ENCODE data around the gene TCF19.

The TCF19 gene
- 6.0 to 22.9 reads per million in 2 donors for total RNA-seq

DNA sequence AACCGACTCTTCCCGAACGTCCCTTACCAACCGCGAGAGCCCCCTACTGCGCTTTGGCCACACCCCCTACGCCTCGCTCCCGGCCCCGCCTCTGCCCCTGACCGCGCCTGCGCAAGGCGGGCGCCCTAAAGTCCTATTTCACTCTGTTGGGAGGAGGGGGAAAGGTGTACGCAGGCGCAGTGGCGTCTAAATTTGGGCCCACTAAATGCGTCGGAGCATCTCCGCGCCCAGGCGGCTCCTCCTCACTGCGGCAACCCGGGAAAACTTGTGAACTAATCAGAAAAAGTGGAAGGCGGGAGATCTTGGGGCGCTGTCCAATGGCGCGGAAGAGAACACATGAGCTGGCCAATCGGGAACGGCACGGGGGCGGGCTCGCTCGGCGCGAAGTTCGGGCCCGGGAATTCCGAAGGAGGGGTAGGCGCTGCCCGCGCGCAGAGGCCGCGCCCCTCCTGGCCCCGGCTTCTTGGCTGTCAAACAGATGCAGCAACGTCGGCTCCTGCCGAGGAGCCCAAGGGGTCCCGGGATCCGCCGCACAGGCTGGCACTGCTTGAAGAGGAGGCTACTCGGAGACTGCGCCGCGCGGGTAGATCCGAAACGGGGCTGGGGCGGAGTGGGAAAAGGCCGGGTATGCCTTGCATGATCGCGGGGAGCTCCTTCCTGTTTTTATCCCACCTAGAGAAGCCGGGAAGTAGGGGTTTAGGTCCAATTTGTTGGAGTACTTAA lies at the start of gene TCF19:
TCF19 (plus strand) TSS at position 450 of the 723 bp plus-strand sequence. CDS start 881 bp downstream, outside the sequence.
- DNase-seq, result peak; percentile 98

- DNase-seq, result no peak
These were observed 47.4 kb upstream of the TCF19 start for GRCh38 chr6:31110825-31111582.

DNA sequence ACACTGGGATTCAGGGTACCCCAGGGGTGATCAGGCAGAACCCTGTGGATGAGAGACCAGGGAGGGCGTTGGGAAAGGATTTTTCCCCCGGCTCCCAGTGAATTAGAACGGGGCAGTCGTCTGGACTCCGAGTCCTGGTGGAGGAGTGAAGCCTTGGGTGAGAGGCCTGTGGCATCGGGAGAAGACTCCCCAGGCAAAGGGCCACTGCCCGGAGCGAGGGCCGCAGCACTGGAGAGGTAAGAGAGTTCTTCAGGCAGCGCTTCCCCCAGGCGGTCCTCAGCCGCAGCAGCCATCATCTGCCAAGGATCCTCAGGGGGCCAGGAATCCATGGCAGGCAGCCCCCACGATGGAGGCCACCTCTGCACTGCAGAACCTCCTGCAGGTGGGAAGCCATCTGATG lies 46.7 kb upstream of the TCF19 start:
- no peak for DNase-seq

DNA sequence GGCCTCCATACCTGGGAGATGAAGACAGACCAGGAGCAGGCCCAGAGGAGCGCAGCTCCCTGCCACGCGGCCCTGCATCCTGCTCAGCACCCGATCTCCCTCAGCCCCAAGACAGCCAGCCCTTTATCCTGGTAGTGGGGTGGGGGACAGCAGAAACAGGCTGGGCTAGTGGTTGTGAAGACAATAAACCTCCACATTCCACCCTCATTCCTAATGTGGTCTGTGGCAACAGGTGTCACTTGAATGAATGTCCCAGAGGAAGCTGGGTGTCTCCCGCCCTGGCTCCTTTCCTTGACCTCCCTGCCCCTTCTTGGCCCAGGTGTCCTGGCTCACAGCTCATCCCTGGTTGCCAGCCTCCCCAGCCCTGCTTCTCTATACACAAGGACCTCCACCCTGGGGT lies 45.9 kb upstream of the TCF19 start, which contains the start of gene C6orf15:
C6orf15 (minus strand) TSS at position 98 of the 400 bp plus-strand sequence; CDS start at position 78, 20 bp downstream.
- no peak for DNase-seq

- DNase-seq, result no peak
These were observed 44.4 kb upstream of the TCF19 start for GRCh38 chr6:31113861-31114540.

DNA sequence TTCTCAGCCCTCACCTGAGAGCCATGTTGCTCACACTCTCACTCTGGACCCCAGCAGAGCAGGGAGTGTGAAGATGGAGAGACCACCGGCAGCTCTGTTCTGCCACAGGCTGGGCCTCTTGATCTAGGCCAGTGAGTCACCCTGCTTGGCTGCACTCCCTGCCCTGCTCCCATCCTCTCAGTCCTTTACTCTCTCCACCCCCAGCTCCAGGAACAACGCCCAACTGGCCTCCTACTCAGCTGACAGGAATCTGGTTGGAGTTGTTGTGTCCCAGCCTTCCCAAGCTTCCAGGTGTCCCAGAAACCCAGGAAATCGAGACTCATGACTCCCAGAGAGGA lies 43.9 kb upstream of the TCF19 start, which contains the start of gene PSORS1C1:
PSORS1C1 (plus strand) TSS at position 260 of the 338 bp plus-strand sequence. CDS start 14,833 bp downstream, outside the sequence.
- DNase-seq, result no peak

- DNase-seq, result no peak
These were observed 43.2 kb upstream of the TCF19 start for GRCh38 chr6:31114970-31115849.

DNA sequence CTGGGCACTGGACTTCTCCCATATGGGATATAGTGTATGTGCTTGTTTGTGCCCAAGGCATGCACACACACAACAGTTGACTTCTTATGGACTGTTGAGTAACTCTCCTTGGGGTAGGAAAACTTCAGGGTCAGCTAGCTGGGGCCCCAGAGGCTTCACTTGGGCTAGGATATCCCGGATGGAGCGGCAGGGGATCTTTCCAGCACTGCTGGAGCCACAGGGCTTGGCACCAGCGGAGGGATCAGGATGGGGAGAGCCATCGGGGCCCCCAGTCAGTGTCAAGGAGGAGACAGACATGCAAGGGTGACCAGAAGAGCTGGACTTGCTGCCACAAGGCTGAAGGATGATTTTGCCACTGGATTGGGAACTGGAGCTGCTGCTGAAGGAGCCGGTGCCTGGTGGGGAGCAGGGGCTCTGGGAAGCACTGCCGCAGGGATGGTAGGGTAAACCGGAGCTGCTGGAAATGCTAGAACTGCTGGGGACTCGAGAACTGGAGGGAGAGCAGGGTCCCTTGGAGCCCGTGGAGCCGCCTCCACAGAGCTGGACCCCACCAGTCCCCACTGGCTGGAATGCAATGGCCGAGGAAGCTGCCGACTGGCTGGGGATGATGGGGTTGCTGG lies 42.3 kb upstream of the TCF19 start:
- no peak for DNase-seq

DNA sequence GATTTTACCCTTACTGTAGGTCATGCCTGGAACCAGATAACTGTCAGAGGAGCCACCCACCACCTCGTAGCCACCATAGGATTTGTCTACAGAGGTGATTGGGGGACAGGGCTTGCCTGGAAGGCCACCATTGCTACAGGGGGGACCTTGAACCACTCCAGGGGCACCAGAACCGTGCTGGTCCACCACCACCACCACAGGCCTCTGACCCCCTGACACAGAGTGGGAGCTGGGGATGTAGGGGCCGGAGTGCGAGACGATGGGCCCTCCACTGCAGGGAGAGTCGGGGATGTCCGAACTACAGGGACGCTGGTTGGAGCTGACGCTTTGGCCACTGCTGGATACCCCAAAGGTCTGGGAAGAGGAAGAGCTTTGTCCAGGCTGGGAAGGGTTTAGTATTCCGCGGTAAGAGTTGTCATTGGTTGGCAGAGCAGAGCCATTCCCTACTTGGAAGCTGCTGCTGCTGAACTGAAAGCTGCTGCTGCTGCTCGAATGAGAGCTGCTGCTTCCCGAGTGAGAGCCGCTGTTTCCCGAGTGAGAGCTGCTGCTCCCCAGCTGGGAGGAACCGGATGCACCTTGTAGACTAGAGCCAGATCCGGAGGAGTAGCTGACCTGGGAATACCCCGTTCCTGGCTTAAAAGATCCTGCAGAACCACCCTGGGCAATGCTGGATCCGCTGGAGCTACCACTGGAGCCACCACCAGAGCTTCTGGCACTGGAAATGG lies 41.6 kb upstream of the TCF19 start:
- no peak for DNase-seq

DNA sequence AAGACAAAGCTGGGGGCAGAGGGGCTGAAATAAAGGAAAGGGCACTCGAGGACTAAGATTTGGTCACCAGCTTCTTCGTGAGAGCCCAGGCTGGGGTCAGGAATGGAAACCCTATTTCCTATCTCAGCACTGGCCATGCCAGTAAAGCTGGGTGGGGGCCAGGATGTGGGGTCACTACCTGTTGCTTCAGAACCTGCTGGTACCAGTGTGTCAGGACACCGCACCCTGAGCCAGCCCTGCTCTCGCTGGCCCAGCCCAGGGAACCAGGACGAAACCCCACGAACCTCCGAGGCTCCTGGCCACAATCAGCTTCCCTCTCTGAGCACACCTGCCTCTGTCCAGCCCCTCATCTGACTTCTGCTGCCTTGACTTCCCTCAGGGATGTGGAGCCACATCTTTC lies 40.2 kb upstream of the TCF19 start:
- no peak for DNase-seq

GRCh38 chr6:31120151-31120915 lies 38.1 kb upstream of the TCF19 start, which contains the start of gene CDSN:
TSS of gene CDSN (minus strand) at chr6:31120446. CDS start at chr6:31120419, 27 bp downstream.
- DNase-seq, result no peak

DNA sequence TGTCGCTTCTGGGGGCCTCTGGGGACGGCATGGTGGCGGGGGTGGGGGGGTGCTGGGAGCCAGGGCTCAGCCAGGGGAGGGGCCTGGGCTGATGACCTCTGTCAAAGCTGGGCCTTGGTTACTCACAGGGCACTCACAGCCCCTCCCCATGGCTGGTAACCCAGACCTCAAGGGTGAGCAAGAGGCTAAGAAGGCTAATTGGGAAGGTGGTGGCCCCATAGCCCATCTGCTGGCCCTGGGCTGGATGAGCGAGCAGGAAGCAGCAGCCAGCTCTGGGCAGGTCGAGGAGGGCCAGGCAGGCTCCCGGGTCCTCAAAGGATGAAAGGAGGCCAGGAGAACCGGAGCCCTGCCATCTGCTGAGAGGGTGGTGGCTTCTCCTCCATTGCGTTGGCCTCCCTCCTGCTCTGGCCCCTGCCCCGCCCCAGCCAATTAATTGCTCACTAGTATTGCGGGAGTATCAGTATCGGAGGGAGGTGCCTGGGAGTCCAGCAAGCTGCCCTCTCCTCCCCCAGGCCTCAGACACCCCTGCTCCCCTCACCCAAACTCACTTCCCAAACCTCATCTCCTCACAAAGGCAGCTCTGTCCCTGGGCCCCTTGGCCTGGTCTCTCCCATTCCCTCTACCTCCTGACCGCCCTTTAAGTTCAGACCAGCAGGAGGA lies 37.1 kb upstream of the TCF19 start:
- DNase-seq, result no peak

DNA sequence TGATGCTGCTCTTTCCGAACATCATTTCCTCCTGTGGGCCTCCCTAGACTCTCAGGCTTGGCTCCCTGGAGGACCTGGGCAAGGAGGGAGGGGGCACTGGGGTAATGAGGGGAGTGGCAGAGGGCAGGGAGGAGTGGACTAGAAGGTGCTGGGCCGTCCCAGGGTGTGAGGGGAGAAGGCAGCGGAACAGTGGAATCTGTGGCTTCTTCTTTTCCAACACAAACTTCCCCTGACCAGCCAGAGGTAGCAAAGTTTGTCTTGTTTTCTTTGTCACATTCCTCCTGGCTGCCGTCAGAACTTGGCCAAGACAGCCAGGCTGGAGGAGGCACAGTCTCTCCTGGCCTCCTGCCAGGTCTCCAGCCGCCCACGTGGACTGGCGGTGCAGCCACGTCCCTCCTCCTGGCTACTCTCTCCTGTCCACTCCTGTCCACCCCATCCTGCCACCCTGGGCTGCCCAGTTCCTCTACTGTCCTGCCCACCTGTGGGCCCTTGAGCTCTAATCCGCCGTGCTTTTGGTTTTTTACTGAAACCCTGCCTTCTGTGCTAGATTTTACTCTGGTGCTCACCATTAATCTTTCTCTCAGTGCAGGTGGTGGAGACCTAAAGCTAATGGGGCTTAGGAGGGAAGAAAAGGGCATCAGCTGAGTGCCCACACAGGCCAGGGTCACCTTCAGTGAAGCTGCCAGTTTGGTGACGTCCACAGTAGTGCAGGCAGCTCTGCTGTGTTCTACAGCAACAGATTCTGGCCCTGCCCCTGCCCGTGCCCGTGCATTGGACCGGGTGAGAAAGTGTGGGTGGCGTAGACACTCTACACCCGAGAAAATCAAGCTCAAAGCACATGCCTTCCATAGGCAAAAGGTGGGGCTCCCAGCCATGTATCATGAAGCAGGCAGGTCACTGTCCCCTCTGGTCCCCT lies 35.3 kb upstream of the TCF19 start:
- DNase-seq, result no peak

DNA sequence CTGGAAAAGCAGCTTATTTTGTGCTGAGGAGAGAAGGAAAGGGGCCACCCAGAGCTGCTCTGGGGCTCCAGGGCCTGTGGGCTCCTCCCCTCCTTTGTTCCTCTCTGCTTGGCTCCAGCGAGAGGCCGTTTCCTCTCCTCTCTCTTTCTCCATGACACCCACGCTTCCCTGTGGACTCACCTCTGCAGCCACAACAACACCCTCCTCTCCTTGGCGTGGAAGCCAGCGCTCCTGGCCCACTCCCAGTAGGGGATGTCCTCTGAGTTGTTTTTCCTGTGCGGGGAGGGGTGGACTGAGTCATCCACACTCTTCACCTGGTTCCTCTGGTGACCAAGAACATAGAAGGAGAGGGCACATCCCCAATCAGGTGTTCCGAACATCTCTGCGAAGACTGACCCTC lies 33.2 kb upstream of the TCF19 start:
- no peak for DNase-seq

GRCh38 chr6:31125586-31126363 lies 32.6 kb upstream of the TCF19 start:
- no peak for DNase-seq

DNA sequence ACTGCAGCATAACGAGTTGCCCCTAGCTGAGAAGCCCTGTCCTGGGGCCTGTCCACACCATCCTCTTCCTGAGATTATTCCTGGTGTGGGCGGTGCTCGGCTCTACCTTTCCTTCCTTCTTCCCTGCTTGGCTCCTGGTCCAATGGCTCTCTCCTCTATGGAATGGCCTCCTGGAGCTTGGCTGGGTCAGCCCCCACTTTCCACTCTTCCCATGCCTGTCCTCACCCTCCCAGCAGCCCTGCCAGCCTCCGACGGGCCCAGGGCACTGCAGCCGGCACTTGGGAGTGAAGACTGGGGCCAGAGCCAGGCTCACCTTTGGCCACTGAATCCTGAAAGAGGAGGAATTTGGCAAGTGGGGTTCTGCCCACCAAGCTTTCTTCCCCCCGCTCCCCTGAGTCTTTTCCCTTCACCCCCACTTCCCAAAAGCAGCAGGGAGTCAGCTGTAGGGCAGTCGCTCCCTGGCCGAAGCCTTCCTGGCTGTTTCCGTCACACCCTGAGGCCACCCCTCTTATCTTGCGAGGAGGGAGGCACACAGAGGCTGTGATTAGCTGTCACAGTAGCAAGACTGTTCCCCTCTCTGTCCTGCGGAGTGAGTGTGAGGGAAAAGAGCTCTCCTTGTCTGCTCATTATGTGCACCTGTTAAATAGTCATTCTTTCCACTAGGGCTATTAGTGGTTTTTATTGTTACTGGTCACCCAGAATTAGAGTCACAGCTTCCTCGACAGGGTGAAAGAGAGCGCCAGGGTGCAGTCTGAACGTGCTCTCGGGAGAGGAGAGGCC lies 31.8 kb upstream of the TCF19 start:
- DNase-seq, result no peak

DNA sequence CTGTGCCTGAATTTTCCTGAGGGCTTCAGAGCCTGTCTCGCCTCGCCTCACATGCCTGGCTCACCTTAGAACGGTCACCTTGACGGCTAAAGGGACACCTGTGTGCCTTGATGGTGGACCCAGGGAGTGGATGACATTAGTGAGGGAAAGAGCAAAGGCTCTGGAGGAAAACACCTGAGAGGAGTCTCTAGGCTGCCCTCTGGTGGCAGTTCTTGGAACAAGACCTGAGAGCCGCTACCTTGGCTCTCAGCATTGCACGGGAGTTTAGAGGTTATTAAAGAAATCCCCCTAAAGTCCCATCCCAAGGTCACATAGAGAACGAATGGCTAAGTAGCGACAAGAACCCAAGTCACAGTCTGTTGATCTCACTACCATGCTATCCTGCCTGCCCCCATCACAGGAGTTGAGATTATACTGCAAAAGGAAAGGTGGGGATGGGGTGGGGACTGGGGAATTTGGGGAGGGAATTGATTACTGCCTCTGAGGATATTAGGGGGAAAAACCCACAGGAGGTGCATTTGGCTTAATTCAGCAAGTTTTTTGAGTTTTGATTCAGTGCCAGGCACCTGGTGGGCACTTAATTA lies 30.2 kb upstream of the TCF19 start:
- peak; percentile 77 for DNase-seq
